A549 (cell line): ENCODE results near the gene MAN2B2. TPM values are rescaled to one million over a fixed set of nuclear protein-coding genes. Genes with fewer than 3 reads are reported as not detected.

Experiments used
- ATAC-seq, 2 experiments: fragments of 200-7000 bp in 1 of 2; fragments of >200 bp in 1 of 2; cut with Nextera tagmentation in 1 of 2; cut with Tn5 transposase in 1 of 2; 3 replicates each; pipeline versions ENCODE4 v1.8.0 to v1.9.1; 2018 to 2020; ENCODE audit warnings: mild to moderate bottlenecking in 1 of 2, moderate library complexity in 1 of 2
- CTCF ChIA-PET: fragments of 300-600 bp; sonication (Branson Sonifier 250); formaldehyde crosslinking; extraction: SDS; loops from one replicate; lab custom pipeline; 2021; ENCODE audit warnings: antibody characterized with exemption, inconsistent platforms; lab: Yijun Ruan, JAX
- POLR2A ChIA-PET: fragments of 350-600 bp; formaldehyde crosslinking; extraction: SDS; loops from one replicate; lab custom pipeline; 2021; ENCODE audit warnings: antibody characterized with exemption, inconsistent platforms; lab: Yijun Ruan, JAX
- DNase-seq, 2 experiments: peaks; one replicate each; pipeline versions ENCODE4 v3.0.0 to v3.0.0-alpha.2; 2011 to 2016; ENCODE audit warnings: low read depth in 1 of 2, low spot score in 1 of 2
- FAIRE-seq: peaks from 2 replicates; lab custom pipeline; 2011; peaks lifted over from hg19 to GRCh38; lab: Jason Lieb, UNC
- H3K27ac ChIP-seq, 2 experiments: fragments of >200 bp; sonication (Bioruptor Twin); formaldehyde crosslinking; 3 replicates each; pipeline ENCODE4 v1.5.1; 2016 to 2017
- H3K4me1 ChIP-seq: fragments of >200 bp; sonication (Bioruptor Twin); formaldehyde crosslinking; 3 replicates; pipeline ENCODE4 v1.6.1; 2016
- H3K4me2 ChIP-seq: fragments of >200 bp; sonication (Bioruptor Twin); formaldehyde crosslinking; 3 replicates; pipeline ENCODE4 v1.6.1; 2016
- H3K4me3 ChIP-seq: fragments of >200 bp; sonication (Bioruptor Twin); formaldehyde crosslinking; 3 replicates; pipeline ENCODE4 v1.5.1; 2016
- H3K9me3 ChIP-seq: fragments of >200 bp; sonication (Bioruptor Twin); formaldehyde crosslinking; 3 replicates; pipeline ENCODE4 v1.6.1; 2016
- CBX8 ChIP-seq: fragments of 200-600 bp; sonication (generic); IDR thresholded peaks from 2 replicates; pipeline ENCODE4 v1.6.1; 2016
- CEBPB ChIP-seq, 2 experiments: fragments of >200 bp in 1 of 2; sonication (Bioruptor Twin) in 1 of 2; formaldehyde crosslinking in 1 of 2; IDR thresholded peaks; 2 replicates each; pipeline ENCODE4 v1.6.1; 2012 to 2016
- CHD4 ChIP-seq: fragments of 200-600 bp; sonication (generic); IDR thresholded peaks from 2 replicates; pipeline ENCODE4 v1.6.1; 2016; ENCODE audit warnings: antibody characterized with exemption, mild to moderate bottlenecking, borderline replicate concordance
- EHMT2 ChIP-seq: fragments of 200-600 bp; sonication (generic); IDR thresholded peaks from 2 replicates; pipeline ENCODE4 v1.6.1; 2016; ENCODE audit warnings: antibody characterized with exemption, low read depth, mild to moderate bottlenecking, moderate library complexity
- ELK1 ChIP-seq: fragments of 150-350 bp; IDR thresholded peaks from 2 replicates; pipeline ENCODE4 v1.6.1; 2014; ENCODE audit warnings: low read depth, mild to moderate bottlenecking, low read length
- EP300 ChIP-seq, 2 experiments: fragments of >200 bp; sonication (Bioruptor Twin); formaldehyde crosslinking; IDR thresholded peaks; 2 replicates in 1 of 2; 3 replicates in 1 of 2; pipeline ENCODE4 v1.6.1; 2016 to 2017
- ESRRA ChIP-seq: fragments of 150-350 bp; IDR thresholded peaks from 2 replicates; pipeline ENCODE4 v1.6.1; 2014; ENCODE audit warnings: mild to moderate bottlenecking, low read length, borderline replicate concordance
- FOSL2 ChIP-seq, 2 experiments: fragments of 450-650 bp in 1 of 2; fragments of >200 bp in 1 of 2; sonication (Bioruptor Twin) in 1 of 2; formaldehyde crosslinking; IDR thresholded peaks; 2 replicates each; pipeline versions ENCODE4 v1.5.0 to v1.6.1; 2016 to 2020; ENCODE audit warnings: mild to moderate bottlenecking in 1 of 2, moderate library complexity in 1 of 2
- FOXS1 ChIP-seq: fragments of 250-450 bp; sonication (Bioruptor Pico); IDR thresholded peaks from 2 replicates; pipeline ENCODE4 v1.5.0; 2020; ENCODE audit warnings: mild to moderate bottlenecking, moderate library complexity
- HDAC2 ChIP-seq: fragments of 200-600 bp; sonication (generic); IDR thresholded peaks from 2 replicates; pipeline ENCODE4 v1.6.1; 2016
- HMGXB4 ChIP-seq: fragments of 250-450 bp; sonication (Bioruptor Pico); IDR thresholded peaks from 2 replicates; pipeline ENCODE4 v1.5.0; 2021; ENCODE audit warnings: mild to moderate bottlenecking, moderate library complexity, borderline replicate concordance
- JUN ChIP-seq, 2 experiments: fragments of >200 bp; sonication (Bioruptor Twin); formaldehyde crosslinking; IDR thresholded peaks; 2 replicates in 1 of 2; 3 replicates in 1 of 2; pipeline ENCODE4 v1.6.1; 2016 to 2017
- MAFK ChIP-seq: fragments of 450-650 bp; IDR thresholded peaks from 2 replicates; pipeline ENCODE4 v1.6.1; 2014; ENCODE audit not compliant: partially characterized antibody
- NPAS2 ChIP-seq: fragments of 250-450 bp; sonication (Bioruptor Pico); IDR thresholded peaks from 2 replicates; pipeline ENCODE4 v1.8.0; 2022; ENCODE audit warnings: mild to moderate bottlenecking, moderate library complexity, borderline replicate concordance
- PHF8 ChIP-seq: fragments of 200-600 bp; sonication (generic); IDR thresholded peaks from 2 replicates; pipeline ENCODE4 v1.6.1; 2016; ENCODE audit warnings: low read depth, mild to moderate bottlenecking, antibody characterized with exemption, moderate library complexity, borderline replicate concordance
- POLR2A ChIP-seq: IDR thresholded peaks from 2 replicates; pipeline ENCODE4 v1.6.1; 2012; ENCODE audit warnings: mild to moderate bottlenecking, low read length
- RAD21 ChIP-seq, 2 experiments: fragments of >200 bp in 1 of 2; sonication (Bioruptor Twin) in 1 of 2; formaldehyde crosslinking in 1 of 2; IDR thresholded peaks in 1 of 2; conservative IDR thresholded peaks in 1 of 2; 2 replicates in 1 of 2; 3 replicates in 1 of 2; pipeline ENCODE4 v1.6.1; 2012 to 2018; ENCODE audit warnings: inconsistent platforms in 1 of 2
- RFX5 ChIP-seq: fragments of 450-650 bp; IDR thresholded peaks from 2 replicates; pipeline ENCODE4 v1.7.1; 2014; ENCODE audit warnings: antibody characterized with exemption, mild to moderate bottlenecking, moderate library complexity
- SREBF2 ChIP-seq: fragments of 450-650 bp; IDR thresholded peaks from 2 replicates; pipeline ENCODE4 v1.6.1; 2014; ENCODE audit warnings: mild to moderate bottlenecking, moderate library complexity
- TP53 ChIP-seq: fragments of 250-450 bp; sonication (Bioruptor Pico); IDR thresholded peaks from 2 replicates; pipeline ENCODE4 v1.5.0; 2021; ENCODE audit warnings: mild to moderate bottlenecking, moderate library complexity
- ZFP36 ChIP-seq: fragments of 450-650 bp; IDR thresholded peaks from 2 replicates; pipeline ENCODE4 v1.6.1; 2014; ENCODE audit warnings: borderline replicate concordance; ENCODE audit not compliant: partially characterized antibody
- WGBS: methylation state at CpG from one replicate; pipeline ENCODE4 v1.1.6; 2017; ENCODE audit errors: missing lambda C conversion rate; 5-methylcytosine and 5-hydroxymethylcytosine counted together
- polyA plus RNA-seq, 4 experiments: library from polyadenylated mRNA; depleted of rRNA in 3 of 4; stranded (reverse); fragments of >200 nt; fragmentation: RNase III in 1 of 4; extraction: RNeasy Plus Mini Kit Qiagen cat#74134 plus additional on column Dnase treatment in 1 of 4; gene quantifications; 2 replicates in 3 of 4; 3 replicates in 1 of 4; pipeline ENCODE4 v1.2.3, GENCODE V29; 2011 to 2017

Gene MAN2B2
- polyA plus RNA-seq, 2 of the 4 experiments (the other 2 are of a cell fraction) = 6.3 to 8.4 TPM

- no peak for TF ChIP-seq HMGXB4 (CRISPR knock-in tag)
- no peak for TF ChIP-seq ESRRA
- TF ChIP-seq EHMT2 = no peak
- no peak for TF ChIP-seq RAD21 (conservative IDR thresholded peaks at IDR 0.05 in 1 of 2, IDR thresholded peaks at IDR 0.05 in 1 of 2)
- TF ChIP-seq TP53 (CRISPR knock-in tag) = no peak
- no peak for TF ChIP-seq JUN (IDR thresholded peaks at IDR 0.05)
- no peak for TF ChIP-seq RFX5
- TF ChIP-seq HDAC2 = no peak
Observed at GRCh38 chr4:6598127-6598526, 23.1 kb downstream of the MAN2B2 start (continued).

GRCh38 chr4:6598641-6599040 is 23.7 kb downstream of the MAN2B2 start:
- DNase-seq (no peak), FAIRE-seq (no peak)
- POLR2A ChIA-PET = no interaction called here

GRCh38 chr4:6601661-6602250 is 26.8 kb downstream of the MAN2B2 start:
- ChIA-PET POLR2A (no interaction called here), CTCF (interaction anchor here (0.6 to 1.1 kb wide), 2 partner anchors 10 to 20 kb away, joined by 3 to 4 read pairs; no protein-coding TSS in a partner anchor)
- ATAC-seq = no peak; a peak in 1 of 6 replicates
- no peak for TF ChIP-seq ZFP36
- TF ChIP-seq TP53 (CRISPR knock-in tag) = no peak
- no peak for TF ChIP-seq FOSL2 (IDR thresholded peaks at IDR 0.05)
- TF ChIP-seq FOSL2 (CRISPR knock-in tag; IDR thresholded peaks at IDR 0.05) = no peak
- no peak for TF ChIP-seq MAFK
- no peak for TF ChIP-seq POLR2A
- TF ChIP-seq JUN (IDR thresholded peaks at IDR 0.05) = no peak
- TF ChIP-seq HMGXB4 (CRISPR knock-in tag) = no peak
- no peak for TF ChIP-seq FOXS1 (CRISPR knock-in tag)
- no peak for TF ChIP-seq EP300 (IDR thresholded peaks at IDR 0.05)
- no peak for TF ChIP-seq ELK1
- TF ChIP-seq NPAS2 (CRISPR knock-in tag) = no peak
- TF ChIP-seq CEBPB (IDR thresholded peaks at IDR 0.05) = no peak
- TF ChIP-seq CBX8 = no peak
- no peak for TF ChIP-seq SREBF2
- TF ChIP-seq CHD4 = no peak
- TF ChIP-seq RAD21 (conservative IDR thresholded peaks at IDR 0.05 in 1 of 2, IDR thresholded peaks at IDR 0.05 in 1 of 2) = no peak
- H3K27ac ChIP-seq = no peak overlapping the region
- no peaks in the 10 kb centered on the region for H3K9me3 ChIP-seq
- no peak overlapping the region for H3K4me3 ChIP-seq
- no peak overlapping the region for H3K4me2 ChIP-seq
- 81% methylated on average over 6 of the region's 10 CpGs for WGBS
- H3K4me1 ChIP-seq = no peaks in the 10 kb centered on the region
- DNase-seq = no peak
- FAIRE-seq = no peak

More at GRCh38 chr4:6598641-6599040, 23.7 kb downstream of the MAN2B2 start:
- CTCF ChIA-PET = interaction anchor here (0.6 to 1.3 kb wide), 2 partner anchors 9 to 30 kb away, joined by 3 to 4 read pairs; no protein-coding TSS in a partner anchor
- TF ChIP-seq PHF8 = no peak
- TF ChIP-seq JUN (IDR thresholded peaks at IDR 0.05) = no peak
- no peak for TF ChIP-seq ELK1
- no peak for TF ChIP-seq RAD21 (conservative IDR thresholded peaks at IDR 0.05 in 1 of 2, IDR thresholded peaks at IDR 0.05 in 1 of 2)
- Histone ChIP-seq H3K4me1 (no peaks in the 10 kb centered on the region), H3K9me3 (no peaks in the 10 kb centered on the region), H3K27ac (no peak overlapping the region), H3K4me2 (no peak overlapping the region), H3K4me3 (no peak overlapping the region)
- 78% methylated on average over 10 of the region's 13 CpGs for WGBS
- no peak for ATAC-seq
